ENCODE measurements around the gene SLC38A2.

DNA sequence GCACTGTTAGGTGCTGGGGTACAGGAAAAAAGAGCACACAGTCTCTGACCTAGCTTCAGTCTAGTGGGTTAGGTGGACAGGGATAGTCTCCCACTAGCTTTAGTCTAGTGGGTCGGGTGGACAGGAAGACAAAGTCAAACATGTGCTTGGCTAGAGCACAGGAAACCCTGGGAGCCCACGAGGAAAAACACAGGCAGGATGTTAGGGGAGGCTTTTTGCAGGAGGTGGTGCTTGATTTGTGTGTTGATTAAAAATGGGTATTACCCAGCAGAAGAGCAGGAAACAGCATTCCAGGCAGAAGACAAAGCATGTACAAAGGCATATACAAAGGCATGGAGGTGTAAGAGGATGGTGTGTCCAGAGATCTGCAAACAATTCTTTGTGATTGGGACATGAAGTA, 23.3 kb downstream of the SLC38A2 start:
- TF ChIP-seq POLR2AphosphoS5 (IDR thresholded peaks at IDR 0.05; ENCODE audit: low read depth, low read length) (no peak), POLR2A (IDR thresholded peaks at IDR 0.05; ENCODE audit: low read depth, low read length) (no peak), TAF1 (IDR thresholded peaks at IDR 0.05; ENCODE audit: borderline replicate concordance, low read depth, low read length) (no peak)
